ENCODE measurements around the gene MESD. TPM values are rescaled to one million over a fixed set of nuclear protein-coding genes. Genes with fewer than 3 reads are reported as not detected.

MESD gene
- total RNA-seq, 1 donor from 2014 or later = 13.5 TPM

GRCh38 chr15:81007428-81008064 lies 17.9 kb upstream of the MESD start:
- TF ChIP-seq, protein P1, sequence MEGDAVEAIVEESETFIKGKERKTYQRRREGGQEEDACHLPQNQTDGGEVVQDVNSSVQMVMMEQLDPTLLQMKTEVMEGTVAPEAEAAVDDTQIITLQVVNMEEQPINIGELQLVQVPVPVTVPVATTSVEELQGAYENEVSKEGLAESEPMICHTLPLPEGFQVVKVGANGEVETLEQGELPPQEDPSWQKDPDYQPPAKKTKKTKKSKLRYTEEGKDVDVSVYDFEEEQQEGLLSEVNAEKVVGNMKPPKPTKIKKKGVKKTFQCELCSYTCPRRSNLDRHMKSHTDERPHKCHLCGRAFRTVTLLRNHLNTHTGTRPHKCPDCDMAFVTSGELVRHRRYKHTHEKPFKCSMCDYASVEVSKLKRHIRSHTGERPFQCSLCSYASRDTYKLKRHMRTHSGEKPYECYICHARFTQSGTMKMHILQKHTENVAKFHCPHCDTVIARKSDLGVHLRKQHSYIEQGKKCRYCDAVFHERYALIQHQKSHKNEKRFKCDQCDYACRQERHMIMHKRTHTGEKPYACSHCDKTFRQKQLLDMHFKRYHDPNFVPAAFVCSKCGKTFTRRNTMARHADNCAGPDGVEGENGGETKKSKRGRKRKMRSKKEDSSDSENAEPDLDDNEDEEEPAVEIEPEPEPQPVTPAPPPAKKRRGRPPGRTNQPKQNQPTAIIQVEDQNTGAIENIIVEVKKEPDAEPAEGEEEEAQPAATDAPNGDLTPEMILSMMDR (IDR thresholded peaks at IDR 0.05; ENCODE audit: borderline replicate concordance) = no peak
- Histone ChIP-seq H3K4me1 (peaks cover 94% of the 10 kb centered on the region), H3K36me3 (peaks cover 19% of the 10 kb centered on the region), H3K27me3 (ENCODE audit: low read depth) (peaks cover 5% of the 10 kb centered on the region), H3K4me3 (no peak overlapping the region), H3K9me3 (replicated peaks) (no peaks in the 10 kb centered on the region), H3K27ac (replicated peaks) (no peak overlapping the region)
- no peak for DNase-seq
- intact Hi-C loops (cut with micrococcal nuclease) = no loop called here

DNA sequence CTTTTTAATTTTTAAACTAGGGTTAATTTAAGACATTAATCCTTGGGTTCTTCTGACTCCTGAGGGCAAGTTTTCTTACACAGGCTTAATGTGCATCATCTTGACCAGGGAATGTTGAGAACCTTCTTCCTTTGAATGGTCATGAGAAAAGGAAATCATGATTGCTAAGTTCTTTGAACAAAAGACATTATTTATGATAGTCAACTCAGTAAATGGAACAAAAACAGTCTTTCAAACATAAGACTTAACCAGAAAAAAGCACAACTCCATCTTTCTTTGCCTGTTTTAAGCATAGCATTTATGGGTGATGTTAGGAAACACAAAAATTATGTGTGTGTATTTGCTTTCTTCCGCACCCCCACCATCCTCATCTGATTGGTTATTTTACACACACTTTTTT lies 16.5 kb upstream of the MESD start:
- H3K9me3 ChIP-seq (replicated peaks) = no peaks in the 10 kb centered on the region
- H3K36me3 ChIP-seq = peaks cover 20% of the 10 kb centered on the region
- peaks cover 92% of the 10 kb centered on the region for H3K4me1 ChIP-seq
- intact Hi-C loops (cut with micrococcal nuclease) = no loop called here
- H3K27me3 ChIP-seq (ENCODE audit: low read depth) = peaks cover 14% of the 10 kb centered on the region
- DNase-seq = no peak
- TF ChIP-seq, protein P1 (IDR thresholded peaks at IDR 0.05; ENCODE audit: borderline replicate concordance) = no peak
- H3K27ac ChIP-seq (replicated peaks) = peak overlapping the region; percentile 99
- H3K4me3 ChIP-seq = peak overlapping the region; percentile 93

GRCh38 chr15:81003097-81003350 lies 13.4 kb upstream of the MESD start:
- H3K4me3 ChIP-seq = peak overlapping the region; percentile 93
- TF ChIP-seq, protein P1 (IDR thresholded peaks at IDR 0.05; ENCODE audit: borderline replicate concordance) = no peak
- intact Hi-C loops (cut with micrococcal nuclease) = no loop called here
- peak; percentile 24 for DNase-seq
- peak overlapping the region; percentile 99 for H3K27ac ChIP-seq (replicated peaks)
- no peaks in the 10 kb centered on the region for H3K9me3 ChIP-seq (replicated peaks)
- H3K27me3 ChIP-seq (ENCODE audit: low read depth) = peaks cover 14% of the 10 kb centered on the region
- peaks cover 85% of the 10 kb centered on the region for H3K4me1 ChIP-seq
- peaks cover 20% of the 10 kb centered on the region for H3K36me3 ChIP-seq

DNA sequence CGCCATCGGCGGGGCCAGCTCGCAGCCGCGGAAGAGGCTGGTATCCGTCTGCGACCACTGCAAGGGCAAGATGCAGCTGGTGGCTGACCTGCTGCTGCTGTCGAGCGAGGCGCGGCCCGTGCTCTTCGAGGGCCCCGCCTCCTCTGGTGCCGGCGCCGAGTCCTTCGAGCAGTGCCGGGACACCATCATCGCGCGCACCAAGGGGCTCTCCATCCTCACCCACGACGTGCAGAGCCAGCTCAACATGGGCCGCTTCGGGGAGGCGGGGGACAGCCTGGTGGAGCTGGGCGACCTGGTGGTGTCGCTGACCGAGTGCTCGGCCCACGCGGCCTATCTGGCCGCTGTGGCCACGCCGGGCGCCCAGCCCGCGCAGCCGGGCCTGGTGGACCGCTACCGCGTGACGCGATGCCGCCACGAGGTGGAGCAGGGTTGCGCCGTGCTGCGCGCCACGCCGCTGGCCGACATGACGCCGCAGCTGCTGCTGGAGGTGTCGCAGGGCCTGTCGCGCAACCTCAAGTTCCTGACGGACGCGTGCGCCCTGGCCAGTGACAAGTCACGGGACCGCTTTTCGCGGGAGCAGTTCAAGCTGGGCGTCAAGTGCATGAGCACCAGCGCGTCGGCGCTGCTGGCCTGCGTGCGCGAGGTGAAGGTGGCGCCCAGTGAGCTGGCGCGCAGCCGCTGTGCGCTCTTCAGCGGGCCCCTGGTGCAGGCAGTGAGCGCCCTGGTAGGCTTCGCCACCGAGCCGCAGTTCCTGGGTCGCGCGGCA lies 12.9 kb upstream of the MESD start:
- Histone ChIP-seq H3K4me1 (peaks cover 83% of the 10 kb centered on the region), H3K4me3 (peak overlapping the region; percentile 93), H3K36me3 (peaks cover 20% of the 10 kb centered on the region), H3K9me3 (replicated peaks) (no peaks in the 10 kb centered on the region), H3K27me3 (ENCODE audit: low read depth) (peaks cover 14% of the 10 kb centered on the region), H3K27ac (replicated peaks) (peak overlapping the region; percentile 99)
- peak; percentile 27 for DNase-seq
- TF ChIP-seq, protein P1 (IDR thresholded peaks at IDR 0.05; ENCODE audit: borderline replicate concordance) = peak; percentile 32
- intact Hi-C loops (cut with micrococcal nuclease) = no loop called here

DNA sequence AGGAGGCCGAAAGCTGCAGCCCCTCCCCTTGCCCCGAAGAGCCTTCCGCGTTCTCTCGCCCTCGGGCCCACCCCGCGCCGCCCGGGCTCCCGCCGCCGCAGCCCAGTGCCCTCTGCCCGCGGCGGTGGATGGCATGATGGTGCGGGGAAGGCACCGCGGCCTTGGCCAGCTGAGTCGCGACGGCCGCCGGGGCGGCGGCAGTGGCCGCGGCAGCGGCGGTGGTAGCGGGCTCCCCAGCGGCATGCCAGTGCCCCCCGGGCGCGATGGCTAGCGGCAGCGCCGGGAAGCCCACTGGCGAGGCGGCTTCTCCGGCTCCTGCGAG lies 12.4 kb upstream of the MESD start:
- peak overlapping the region; percentile 93 for H3K4me3 ChIP-seq
- TF ChIP-seq, protein P1 (IDR thresholded peaks at IDR 0.05; ENCODE audit: borderline replicate concordance) = no peak
- intact Hi-C loops (cut with micrococcal nuclease) = no loop called here
- peaks cover 14% of the 10 kb centered on the region for H3K27me3 ChIP-seq (ENCODE audit: low read depth)
- peaks cover 77% of the 10 kb centered on the region for H3K4me1 ChIP-seq
- no peaks in the 10 kb centered on the region for H3K9me3 ChIP-seq (replicated peaks)
- peaks cover 20% of the 10 kb centered on the region for H3K36me3 ChIP-seq
- no peak for DNase-seq
- peak overlapping the region; percentile 99 for H3K27ac ChIP-seq (replicated peaks)
